ENCODE results near the gene SEMA5A. TPM values are rescaled to one million over a fixed set of nuclear protein-coding genes. Genes with fewer than 3 reads are reported as not detected.

SEMA5A gene
- total RNA-seq, 1 donor from 2014 or later, result under 0.01 TPM

DNA sequence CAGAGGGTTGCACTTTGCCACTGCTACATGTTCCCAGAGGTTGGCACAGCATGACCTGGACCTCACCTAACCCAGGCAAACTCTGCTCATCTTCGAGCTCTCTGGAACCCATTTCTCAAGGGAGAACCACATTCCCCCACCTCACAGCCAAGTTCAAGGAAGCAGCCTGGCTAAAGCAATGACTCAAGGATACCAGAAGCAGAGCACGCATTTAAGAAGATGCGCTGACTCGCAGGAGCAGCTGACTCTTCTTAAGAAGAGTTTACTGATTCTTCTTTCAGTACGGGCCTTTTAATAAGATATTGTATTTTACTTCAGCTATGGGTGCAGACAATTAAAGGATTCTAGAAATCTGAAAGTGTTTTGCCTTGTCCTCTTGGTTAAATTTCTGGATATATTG is 4.1 kb upstream of the SEMA5A start:
- DNase-seq (ENCODE audit: low read depth in 2 of 2), result no peak

DNA sequence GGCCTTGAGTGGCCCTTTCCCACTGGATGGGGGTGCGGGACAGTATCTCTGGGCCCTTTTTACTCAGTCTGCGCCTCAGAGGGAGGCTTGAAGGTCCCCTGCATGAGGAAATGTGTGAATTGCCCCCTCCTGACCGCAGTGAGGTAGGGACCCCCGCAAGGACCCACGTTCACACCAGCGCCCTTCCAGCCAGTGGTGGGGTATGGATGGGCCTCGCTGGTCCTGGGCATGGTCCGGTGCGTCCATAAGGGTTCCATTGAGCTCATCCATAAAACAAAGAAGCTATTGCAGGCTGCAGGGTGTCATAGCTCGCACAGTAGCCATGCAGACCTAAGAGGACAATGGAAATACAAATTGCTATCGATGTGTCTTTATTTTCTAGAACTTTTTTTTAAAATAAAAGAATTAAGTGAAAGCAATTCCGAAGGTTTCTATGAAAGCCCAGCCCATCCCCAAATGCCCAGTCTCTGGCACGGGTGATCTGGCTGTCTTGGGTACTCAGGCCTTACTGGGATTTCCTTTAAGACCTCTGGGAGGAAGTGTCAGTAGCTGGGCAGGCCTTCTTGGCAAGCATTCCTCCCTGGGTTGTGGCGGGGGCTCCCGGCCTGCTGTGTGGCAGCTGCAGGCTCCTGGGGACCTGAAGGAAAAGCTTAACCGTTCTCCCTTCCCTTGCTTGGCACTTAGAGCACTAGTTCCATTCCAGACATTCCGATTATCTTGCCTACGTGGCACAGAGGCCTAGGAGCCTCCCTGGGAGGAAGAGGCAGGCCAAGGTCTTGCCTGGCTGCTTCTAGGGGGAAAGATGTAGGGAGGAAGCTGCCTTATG is 1.5 kb upstream of the SEMA5A start:
- no peak for DNase-seq (ENCODE audit: low read depth in 2 of 2)

DNA sequence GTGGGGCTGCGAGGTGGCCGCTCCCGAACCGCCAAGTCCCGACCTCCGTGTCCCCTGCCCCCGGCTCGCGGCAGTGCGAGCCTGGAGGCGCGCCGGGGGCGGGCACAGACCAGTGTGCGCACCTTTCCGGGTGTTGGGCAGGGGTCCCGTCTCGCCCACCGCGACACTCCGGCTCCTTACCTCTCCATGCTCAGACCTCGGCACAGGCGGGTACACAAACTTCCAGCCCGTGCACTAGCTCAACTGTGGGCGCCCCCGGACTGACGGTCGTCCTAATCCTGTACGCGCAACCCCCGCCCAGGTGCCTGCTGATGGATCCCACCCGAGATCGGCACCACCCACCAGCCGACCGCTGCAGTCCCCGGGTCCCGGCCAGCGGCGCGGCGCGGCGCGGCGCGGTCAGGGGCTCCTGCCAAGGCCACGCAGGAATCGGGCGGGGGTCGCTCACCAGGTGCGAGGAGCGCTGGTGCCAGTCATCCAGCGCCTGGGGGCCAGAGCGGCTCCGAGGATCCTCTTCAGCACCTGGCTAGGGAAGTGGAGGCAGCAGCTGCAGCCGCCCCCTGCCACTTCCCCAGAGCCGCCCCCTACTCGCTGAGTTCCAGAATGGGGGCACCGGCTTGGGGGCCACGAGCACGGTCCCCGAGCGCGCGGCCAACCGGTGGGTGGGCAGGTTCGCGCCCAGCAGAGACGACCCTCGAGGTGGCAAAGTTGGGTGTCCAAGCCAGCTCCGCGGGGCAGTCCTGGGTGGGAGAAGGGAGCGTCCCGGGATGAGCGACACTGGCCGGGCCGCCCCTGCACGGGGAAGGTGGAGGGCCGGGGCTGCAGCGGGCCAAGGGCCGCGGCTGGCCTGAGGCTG is 511 bp downstream of the SEMA5A start:
- DNase-seq (ENCODE audit: low read depth in 2 of 2), result no peak

DNA sequence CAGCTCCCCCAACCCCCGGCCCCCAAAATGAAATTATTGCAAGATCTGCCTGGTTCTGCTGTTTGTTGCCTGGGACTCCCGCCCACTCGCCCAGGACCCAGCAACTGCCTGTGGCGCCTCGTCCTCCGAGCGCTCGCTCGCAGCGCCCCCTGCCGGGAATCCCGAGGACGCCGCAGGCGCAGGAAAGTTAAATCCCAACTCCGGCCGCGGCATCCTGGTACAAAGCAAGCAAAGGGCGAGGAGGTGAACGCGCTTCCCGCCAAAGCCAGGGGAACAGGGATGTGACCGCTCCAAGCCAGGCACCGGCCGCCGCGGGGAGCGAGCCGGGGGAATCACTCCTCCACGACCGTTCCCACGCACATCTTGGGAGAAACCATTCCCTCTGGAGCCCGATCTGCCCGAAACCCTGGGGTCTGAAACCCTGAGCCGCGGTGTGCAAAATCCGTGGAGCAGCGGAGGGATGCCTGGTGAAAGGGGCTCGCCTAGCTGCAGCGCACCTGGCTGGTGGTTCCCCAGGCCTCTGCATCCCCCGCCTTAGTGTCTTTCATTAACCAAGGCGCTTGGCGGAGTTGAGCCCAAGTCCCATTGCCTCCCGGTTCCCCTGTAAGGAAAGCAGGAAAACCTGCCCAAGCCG is 1.3 kb downstream of the SEMA5A start:
- DNase-seq (ENCODE audit: low read depth in 2 of 2), result peak; percentile 56 to 83

DNA sequence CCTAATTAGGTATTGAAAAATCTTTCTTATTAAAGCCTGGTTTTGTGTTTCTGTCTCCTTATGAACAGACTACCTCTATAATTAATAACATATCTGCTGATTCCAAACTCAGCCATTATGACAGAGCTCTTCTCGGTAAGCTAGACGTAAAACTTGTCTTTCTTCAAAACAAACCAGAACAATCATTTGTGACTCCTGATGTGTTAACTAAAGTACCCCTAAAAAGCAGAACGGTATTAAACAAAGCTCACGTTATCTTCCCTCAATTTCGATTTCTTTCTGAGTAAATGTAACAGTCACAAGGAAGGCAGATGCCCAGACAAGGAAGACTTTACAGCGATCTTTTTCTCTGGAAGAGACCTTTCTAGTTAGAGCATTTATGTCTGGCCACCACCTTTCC is 1.8 kb downstream of the SEMA5A start:
- DNase-seq (ENCODE audit: low read depth in 2 of 2), result no peak

DNA sequence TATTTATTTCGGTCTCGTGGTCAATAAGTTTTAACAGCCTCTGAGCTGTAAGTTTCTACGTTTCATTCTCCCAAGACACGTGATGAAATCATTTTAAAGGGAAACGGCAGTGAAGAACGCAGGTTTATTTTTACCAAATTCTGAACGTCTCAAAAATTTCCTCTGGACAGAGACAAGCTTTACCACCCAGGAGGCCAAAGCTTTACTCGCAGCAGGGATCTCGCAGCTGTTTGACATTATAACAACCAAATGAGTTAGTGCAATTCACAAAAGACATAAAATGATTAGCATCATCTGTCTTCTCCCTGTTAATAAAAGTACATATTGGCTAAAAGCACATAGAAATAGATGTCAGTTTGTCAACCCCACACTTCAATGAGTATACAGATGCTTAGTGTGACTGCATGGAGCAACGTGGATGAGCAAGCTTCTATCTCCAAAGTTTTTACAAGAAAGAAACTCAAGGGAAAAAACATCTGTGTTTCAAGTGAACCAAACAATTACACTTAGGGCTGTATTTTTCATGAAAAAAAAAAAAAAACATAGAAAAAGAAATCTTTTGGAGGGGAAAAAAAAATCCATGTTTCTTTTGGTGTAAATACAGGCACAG is 2.5 kb downstream of the SEMA5A start:
- DNase-seq (ENCODE audit: low read depth in 2 of 2), result no peak

DNA sequence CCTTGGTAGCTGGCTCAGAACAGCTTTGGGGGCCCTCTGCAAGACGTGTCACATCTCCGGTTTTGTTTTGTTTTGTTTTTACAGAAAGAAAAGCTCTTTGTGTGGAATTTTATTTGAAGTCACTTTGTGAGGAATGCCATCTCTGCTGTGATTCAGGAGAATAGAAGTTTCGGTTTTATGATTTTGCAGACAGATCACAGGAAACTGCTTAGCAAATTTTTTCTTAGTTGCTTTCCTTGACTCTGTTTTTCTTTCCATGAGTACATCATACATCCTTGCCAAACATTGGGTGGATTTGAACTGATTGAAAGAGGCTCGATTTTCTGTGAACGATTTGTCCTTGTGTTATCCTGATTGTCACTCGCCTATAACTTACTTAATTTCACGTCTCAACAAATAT is 5.1 kb downstream of the SEMA5A start:
- DNase-seq (ENCODE audit: low read depth in 2 of 2), result peak in 1 of 2 donors; percentile 80

DNA sequence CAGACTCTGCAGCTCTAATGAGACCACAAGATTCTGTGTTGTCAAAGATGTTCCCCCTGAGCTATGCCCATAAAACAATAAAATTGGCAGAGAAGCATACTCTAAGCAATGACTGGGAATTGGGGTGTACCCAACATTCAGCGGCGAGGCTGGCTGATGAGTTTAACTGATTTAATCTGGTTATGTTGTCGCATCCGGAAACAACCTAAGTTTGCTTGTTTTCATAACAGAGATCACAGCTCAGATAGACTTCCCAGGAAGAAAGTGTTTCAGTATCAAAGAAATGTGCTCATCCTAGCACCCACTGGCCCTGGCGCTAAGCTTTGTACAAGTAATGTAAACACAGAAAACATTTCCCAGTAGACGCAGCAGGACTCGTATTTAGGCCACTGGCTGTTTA is 7.4 kb downstream of the SEMA5A start:
- no peak for DNase-seq (ENCODE audit: low read depth in 2 of 2)

DNA sequence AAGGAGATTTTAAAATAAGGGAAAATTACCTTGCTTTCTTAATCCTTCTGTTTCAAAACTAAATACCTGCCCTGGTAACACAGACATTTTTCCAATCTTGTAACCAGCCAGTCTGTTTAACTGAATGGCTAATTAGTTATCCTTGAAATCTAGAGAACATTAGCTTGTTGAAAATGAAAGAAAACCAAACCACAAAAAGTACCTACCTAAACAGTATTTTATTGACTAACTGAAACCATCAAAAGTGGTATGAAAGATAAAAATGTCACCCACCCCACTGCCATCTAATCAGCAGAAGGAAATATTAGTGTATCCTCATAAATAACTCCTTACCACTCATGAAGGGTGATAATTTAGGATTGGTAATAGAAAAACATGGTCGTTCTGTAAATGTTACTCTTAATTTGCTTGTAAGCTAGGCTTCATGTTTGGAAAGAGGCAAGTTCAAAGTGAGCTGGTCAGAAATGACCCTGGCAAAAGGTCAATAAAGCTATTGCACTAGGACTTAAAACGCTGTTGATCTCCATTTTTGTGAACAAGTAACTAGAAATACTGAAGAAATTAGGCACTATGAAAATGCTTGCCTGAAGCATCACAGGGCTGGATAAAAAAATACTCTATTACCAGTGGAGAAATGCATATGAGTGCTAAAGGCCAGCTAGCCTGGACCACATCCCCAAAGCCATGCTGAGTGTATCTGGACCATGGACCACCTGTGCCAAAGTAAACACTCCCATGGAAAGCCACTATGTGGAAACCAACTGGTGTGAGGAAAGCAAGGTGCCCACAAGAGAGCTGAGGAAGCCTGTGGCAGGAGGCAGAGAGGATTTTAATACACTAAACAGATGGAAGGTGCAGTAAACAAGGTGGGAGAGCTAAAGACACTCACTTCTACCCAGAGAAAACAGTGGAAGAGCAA is 8.4 kb downstream of the SEMA5A start:
- peak in 1 of 2 donors; percentile 28 for DNase-seq (ENCODE audit: low read depth in 2 of 2)

DNA sequence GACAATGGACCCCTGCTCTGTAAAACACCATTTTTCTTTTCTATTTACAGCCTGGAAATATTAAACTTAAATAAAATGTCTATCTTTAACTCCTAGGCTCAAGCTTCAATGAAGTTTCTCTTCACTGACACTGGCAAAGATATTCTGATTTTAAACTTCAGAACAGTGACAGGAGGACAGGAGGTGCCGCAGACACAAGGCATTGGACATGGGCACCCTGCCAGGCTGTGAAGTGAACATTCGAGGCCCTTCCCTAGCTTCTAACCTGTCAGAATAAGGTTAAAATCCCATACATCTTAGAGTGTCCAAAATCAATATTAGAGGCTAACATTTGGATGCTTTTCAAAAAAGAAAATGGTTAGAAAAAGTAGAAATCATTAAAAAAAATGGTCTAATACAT is 9.2 kb downstream of the SEMA5A start:
- no peak for DNase-seq (ENCODE audit: low read depth in 2 of 2)

DNA sequence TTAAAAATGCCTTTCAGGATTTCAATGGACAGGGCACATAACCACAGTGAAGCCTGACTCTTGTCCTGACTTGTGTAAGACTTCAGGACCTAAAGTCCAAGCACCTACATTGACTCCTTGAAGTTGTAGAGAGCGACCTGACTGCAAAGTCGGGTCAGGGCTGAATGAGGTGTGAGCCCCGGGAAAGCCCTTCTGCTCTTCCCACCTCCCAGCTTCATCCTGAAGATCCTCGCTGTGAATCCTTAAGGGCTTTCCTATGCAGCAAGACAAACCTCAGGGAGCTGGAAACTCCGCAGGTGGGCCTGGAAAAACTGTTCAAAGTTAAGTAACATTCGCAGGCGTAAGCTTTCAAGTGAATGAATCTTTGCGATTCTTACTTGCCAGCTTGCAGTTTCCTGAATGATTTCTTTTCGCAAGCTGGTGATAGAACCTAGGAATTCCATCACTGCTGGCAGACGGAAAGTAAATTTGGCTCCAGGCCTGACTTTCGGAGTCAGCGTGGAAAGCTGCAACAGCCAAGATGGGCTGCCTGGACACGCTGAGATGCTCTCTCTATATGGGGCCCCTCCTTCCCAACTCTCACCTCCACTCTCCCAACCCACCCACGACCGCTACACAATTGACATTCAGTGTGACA is 10.9 kb downstream of the SEMA5A start:
- no peak for DNase-seq (ENCODE audit: low read depth in 2 of 2)

DNA sequence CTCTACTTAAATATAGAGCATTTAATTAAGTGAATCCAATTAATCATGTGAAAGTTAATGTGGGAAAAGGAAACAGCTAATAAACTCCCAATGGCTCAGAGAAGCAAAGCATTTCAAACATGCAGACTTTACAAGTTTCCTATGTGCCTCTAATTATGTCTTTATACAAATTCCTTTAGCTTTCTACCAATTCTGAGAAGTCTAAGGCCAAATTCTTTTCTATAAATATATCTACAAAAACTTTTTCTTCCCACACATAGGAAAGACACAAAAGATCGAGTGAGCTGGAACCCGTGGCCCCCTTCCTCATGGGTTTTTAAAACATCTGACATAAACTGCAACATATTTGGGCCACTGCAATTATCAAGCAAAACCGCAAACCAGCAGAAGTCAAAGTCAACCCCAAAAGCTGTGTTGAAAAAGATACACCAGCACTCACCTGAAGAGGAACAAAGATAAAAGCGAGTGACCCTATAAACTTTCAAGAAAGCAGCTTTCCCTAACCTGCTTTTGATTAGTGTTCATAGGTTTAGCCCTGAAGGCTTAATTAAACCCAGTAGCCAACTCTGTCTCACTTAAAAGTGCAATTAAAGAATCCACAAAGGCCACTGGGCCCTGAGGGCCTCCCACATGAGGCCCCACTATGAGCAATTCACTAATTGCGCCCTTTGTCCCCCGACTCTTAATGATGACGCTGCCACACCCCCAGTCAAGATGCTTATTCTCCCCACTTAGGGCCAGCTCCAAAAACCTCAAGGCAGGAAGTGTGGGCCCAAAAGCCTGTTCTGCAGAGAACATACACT is 12.1 kb downstream of the SEMA5A start:
- DNase-seq (ENCODE audit: low read depth in 2 of 2), result no peak

DNA sequence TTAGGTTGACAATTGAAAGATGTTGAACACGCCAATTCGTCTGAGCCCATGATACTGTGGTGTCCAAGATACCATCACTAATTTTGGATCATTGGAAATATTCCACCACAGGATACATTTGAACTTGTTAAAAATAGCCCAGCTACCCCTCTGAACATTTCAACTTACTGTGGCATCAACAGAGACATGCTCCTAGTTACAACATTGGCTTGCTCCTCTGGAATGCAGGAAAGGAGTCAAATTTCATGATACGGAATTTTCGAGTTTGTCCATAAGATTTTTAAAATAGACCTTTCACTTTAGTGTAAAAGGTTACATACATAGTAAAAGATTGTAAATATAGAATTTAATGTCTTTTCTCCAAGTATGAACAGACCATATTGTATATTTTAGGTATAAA is 12.8 kb downstream of the SEMA5A start:
- no peak for DNase-seq (ENCODE audit: low read depth in 2 of 2)

DNA sequence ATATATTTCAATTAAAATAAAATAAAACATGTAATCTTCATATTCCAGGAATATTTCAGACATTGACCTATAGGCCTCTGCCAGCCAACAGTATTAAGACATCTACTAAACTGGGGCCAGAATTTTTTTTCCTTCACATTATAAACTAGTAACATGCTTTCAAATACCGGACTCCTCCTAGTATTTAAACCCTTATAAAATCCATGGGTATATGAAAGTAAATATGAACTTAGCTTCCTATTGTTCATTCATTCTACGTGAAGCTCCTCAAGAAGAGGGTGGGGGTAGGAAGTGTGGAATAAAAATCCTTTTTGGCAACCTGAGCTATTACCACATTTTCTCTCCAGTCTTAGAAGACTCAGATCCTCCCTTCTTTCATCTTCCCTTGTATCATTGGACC is 16.4 kb downstream of the SEMA5A start:
- no peak for DNase-seq (ENCODE audit: low read depth in 2 of 2)

DNA sequence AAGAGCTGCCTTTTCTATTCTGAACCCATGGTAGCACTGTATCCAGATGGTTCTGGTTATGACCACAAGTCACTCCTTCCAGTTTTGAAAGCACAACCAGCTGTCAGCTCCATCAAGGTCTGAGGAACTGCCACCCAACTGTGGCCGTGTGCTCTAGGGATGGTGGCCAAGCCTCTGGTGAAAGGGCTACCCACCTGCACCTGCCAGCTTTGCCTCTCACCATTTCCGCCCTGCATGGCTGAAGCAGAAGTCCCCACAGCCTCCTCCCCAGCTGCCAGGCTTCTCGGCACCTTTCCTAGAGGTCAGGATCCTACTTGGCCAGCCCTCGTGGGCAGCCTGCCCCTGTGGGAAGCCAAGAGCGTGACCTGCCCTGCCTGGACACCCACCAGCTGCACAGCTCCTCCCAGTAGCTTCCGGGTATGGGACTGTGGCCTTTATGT is 16.8 kb downstream of the SEMA5A start:
- DNase-seq (ENCODE audit: low read depth in 2 of 2), result no peak

DNA sequence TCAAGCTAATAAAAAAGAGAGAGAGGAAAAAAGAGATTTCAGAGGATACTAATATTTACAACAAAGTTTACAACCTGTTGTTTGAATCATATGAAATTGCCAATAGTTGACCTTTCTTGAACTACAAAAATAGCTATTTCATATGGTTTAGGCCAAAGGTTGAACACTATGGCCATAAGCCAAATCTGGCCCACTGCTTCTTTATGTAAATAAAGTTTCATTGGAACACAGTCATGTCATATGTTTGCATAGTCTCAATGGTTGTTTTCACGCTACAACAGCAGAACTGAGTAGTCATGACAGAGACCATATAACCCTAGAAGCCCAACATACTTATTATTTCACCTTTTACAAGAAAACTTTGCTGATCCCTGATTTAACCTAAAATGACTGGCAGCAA is 20.9 kb downstream of the SEMA5A start:
- no peak for DNase-seq (ENCODE audit: low read depth in 2 of 2)

DNA sequence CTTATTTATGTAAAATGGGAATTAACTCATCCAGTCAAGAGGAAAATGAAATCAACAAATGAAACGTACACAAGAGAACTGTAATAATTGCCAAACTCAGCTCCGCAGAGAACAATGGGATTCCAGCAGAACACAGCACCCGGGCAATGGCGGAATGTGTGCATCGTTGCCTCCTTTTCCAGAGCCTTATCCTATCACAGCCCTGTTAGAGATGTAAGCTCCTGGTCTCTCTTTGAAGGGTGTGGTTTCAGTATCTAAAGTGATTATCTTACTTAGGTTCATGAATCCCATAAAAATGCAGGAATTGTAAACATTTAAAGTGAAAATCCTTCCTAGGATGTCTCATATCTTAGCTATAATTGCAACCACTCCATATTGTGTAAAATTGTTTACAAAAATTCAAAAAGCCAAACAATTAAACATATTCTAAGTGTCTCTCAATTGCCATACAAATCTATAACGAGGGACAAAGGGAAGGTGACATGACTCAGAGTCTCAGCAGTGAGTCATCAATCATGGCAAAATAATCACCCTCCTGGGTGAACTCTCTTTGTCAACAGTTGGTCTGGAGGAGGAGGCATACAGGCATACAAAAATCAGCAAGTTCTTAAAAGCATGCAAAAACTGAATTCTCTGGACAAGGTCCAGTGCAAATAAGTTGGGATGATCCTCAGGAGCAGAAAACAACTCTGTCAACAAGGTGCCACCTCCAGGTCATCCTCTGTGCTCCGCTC is 22.6 kb downstream of the SEMA5A start:
- no peak for DNase-seq (ENCODE audit: low read depth in 2 of 2)

DNA sequence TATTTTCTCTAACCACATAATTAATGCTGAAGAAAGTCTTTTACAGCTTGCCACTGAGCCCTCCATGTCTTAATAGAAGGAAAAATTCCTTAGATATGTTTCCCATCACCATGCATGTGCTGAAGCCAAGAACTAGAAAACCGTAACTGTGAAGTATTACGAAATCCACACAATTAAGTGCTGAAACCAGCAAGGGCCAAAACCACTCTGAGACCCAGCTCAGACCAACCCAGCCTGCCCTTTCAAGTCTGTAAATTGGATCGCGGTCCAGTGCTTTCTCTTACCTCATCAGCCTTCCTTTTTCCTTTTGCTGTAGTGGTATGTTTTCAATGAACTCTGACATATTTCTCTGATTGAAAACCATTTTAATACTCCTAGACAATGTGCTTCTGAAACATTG is 26.3 kb downstream of the SEMA5A start:
- DNase-seq (ENCODE audit: low read depth in 2 of 2), result no peak

DNA sequence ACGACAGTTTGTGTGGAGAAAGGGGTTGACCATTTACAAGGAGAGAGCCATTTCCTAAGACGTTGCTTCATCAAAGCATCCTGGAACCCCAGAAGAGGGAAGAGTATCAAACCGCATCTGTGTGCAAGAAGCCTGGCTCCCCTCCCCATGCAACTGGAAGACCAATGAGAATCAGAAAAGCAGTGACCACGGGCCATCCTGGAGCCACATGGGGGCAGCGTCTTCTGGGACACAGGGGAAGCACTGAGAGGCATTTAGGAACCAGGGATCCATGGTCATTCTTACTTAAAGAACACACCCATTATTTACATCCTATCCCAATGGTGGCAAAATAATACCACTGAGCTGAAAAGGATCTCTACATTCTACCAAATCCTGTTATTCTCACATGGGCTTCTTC is 29.3 kb downstream of the SEMA5A start:
- DNase-seq (ENCODE audit: low read depth in 2 of 2), result peak in 1 of 2 donors; percentile 6
